Sigmoid colon (tissue), 4 donors: ENCODE data around the gene SERPINA5.
"Not testable (repeated sequence)": the region's sequence is repeated elsewhere in the genome, so short reads cannot be mapped to it uniquely, and the experiment has no call there.

Experiments
- EP300 ChIP-seq, 4 donors: sonication (generic); formaldehyde crosslinking; IDR thresholded peaks; one replicate each; pipeline ENCODE4 v1.6.1; 2017; ENCODE audit warnings: antibody characterized with exemption in 4 of 4
- POLR2A ChIP-seq, 2 donors: fragments of 450-650 bp; IDR thresholded peaks; one replicate each; pipeline ENCODE4 v1.6.1; 2016; ENCODE audit warnings: antibody characterized with exemption in 2 of 2, mild to moderate bottlenecking in 2 of 2, moderate library complexity in 2 of 2
- POLR2AphosphoS5 ChIP-seq, 4 donors: sonication (generic); formaldehyde crosslinking; IDR thresholded peaks; one replicate each; pipeline ENCODE4 v1.6.1; 2017; ENCODE audit warnings: antibody characterized with exemption in 4 of 4
- TF ChIP-seq, protein P1 (sequence below), 4 experiments: fragments of 450-650 bp in 3 of 4; fragments of 200-600 bp in 1 of 4; IDR thresholded peaks; one replicate each; pipeline ENCODE4 v1.5.1; 2016 to 2019; ENCODE audit warnings: antibody characterized with exemption in 4 of 4, mild to moderate bottlenecking in 3 of 4, moderate library complexity in 2 of 4

- TF ChIP-seq EP300, POLR2A, POLR2AphosphoS5 (IDR thresholded peaks at IDR 0.05): not testable (repeated sequence)
- TF ChIP-seq, protein P1, sequence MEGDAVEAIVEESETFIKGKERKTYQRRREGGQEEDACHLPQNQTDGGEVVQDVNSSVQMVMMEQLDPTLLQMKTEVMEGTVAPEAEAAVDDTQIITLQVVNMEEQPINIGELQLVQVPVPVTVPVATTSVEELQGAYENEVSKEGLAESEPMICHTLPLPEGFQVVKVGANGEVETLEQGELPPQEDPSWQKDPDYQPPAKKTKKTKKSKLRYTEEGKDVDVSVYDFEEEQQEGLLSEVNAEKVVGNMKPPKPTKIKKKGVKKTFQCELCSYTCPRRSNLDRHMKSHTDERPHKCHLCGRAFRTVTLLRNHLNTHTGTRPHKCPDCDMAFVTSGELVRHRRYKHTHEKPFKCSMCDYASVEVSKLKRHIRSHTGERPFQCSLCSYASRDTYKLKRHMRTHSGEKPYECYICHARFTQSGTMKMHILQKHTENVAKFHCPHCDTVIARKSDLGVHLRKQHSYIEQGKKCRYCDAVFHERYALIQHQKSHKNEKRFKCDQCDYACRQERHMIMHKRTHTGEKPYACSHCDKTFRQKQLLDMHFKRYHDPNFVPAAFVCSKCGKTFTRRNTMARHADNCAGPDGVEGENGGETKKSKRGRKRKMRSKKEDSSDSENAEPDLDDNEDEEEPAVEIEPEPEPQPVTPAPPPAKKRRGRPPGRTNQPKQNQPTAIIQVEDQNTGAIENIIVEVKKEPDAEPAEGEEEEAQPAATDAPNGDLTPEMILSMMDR (IDR thresholded peaks at IDR 0.05) = not testable (repeated sequence)
Observed at GRCh38 chr14:94637814-94638213, 56.6 kb downstream of the SERPINA5 start.
